HG03565 (cell line): Measurements from ENCODE around the gene FUS.

Source experiments
- ATAC-seq: cut with Tn5 transposase; IDR thresholded peaks from one replicate; pipeline ENCODE4 v1.9.1; 2021; ENCODE audit warnings: mild to moderate bottlenecking, moderate library complexity; ENCODE audit not compliant: unreplicated experiment

FUS gene

GRCh38 chr16:31200821-31201568 lies 21.1 kb downstream of the FUS start:
- no peak for ATAC-seq

- ATAC-seq = no peak
These were observed 21.9 kb downstream of the FUS start for GRCh38 chr16:31201582-31202413.

GRCh38 chr16:31202414-31203375 lies 22.8 kb downstream of the FUS start, which contains the start of gene PYCARD:
PYCARD (minus strand) TSS chr16:31202760; CDS start chr16:31202690, 70 bp downstream.
- no peak for ATAC-seq

GRCh38 chr16:31204871-31205666 lies 25.1 kb downstream of the FUS start:
- ATAC-seq = no peak

- ATAC-seq = no peak
These were observed 26.8 kb downstream of the FUS start for GRCh38 chr16:31206776-31207175.

- ATAC-seq = no peak
These were observed 33.4 kb downstream of the FUS start for GRCh38 chr16:31213342-31213741.

GRCh38 chr16:31213877-31214707 lies 34.2 kb downstream of the FUS start, which contains the start of gene TRIM72:
TRIM72 (plus strand) TSS chr16:31214119; CDS start chr16:31214739, 620 bp downstream.
- ATAC-seq = no peak

- ATAC-seq = no peak
These were observed 34.9 kb downstream of the FUS start for GRCh38 chr16:31214708-31215286.

- ATAC-seq = no peak
These were observed 35.6 kb downstream of the FUS start for GRCh38 chr16:31215287-31216162.

GRCh38 chr16:31216422-31217135 lies 36.6 kb downstream of the FUS start, which contains the start of gene PYDC1:
PYDC1 (minus strand) TSS chr16:31217135; CDS start chr16:31217028, 107 bp downstream.
- no peak for ATAC-seq

GRCh38 chr16:31217136-31217530 lies 37.2 kb downstream of the FUS start:
- ATAC-seq = no peak

- ATAC-seq = no peak
These were observed 39.3 kb downstream of the FUS start for GRCh38 chr16:31219154-31219741.

- ATAC-seq = no peak
These were observed 41.6 kb downstream of the FUS start for GRCh38 chr16:31221357-31222160.

- no peak for ATAC-seq
These were observed 43.1 kb downstream of the FUS start for GRCh38 chr16:31223044-31223443.

GRCh38 chr16:31224092-31224955 lies 44.4 kb downstream of the FUS start:
- ATAC-seq = no peak
